ENCODE results near the gene MAPKAPK2.

The MAPKAPK2 gene

GRCh38 chr1:206702260-206702659, 17.6 kb downstream of the MAPKAPK2 start:
- TF ChIP-seq CTCF (IDR thresholded peaks at IDR 0.05) = no peak

GRCh38 chr1:206702803-206703202, 18.1 kb downstream of the MAPKAPK2 start:
- no peak for TF ChIP-seq CTCF (IDR thresholded peaks at IDR 0.05)

GRCh38 chr1:206703661-206704060, 19.0 kb downstream of the MAPKAPK2 start:
- TF ChIP-seq CTCF (IDR thresholded peaks at IDR 0.05) = no peak

- no peak for TF ChIP-seq CTCF (IDR thresholded peaks at IDR 0.05)
Observed at GRCh38 chr1:206704226-206704625, 19.5 kb downstream of the MAPKAPK2 start.

- TF ChIP-seq CTCF (IDR thresholded peaks at IDR 0.05) = no peak
Observed at GRCh38 chr1:206705191-206705590, 20.5 kb downstream of the MAPKAPK2 start.

GRCh38 chr1:206705726-206706297, 21.1 kb downstream of the MAPKAPK2 start:
- no peak for TF ChIP-seq CTCF (IDR thresholded peaks at IDR 0.05)

- no peak for TF ChIP-seq CTCF (IDR thresholded peaks at IDR 0.05)
Observed at GRCh38 chr1:206706298-206706791, 21.6 kb downstream of the MAPKAPK2 start.

Measured in LNCAP (cell line).